SH-SY5Y (cell line): ENCODE data around the gene IGF2BP3.

Experiments used
- GATA2 ChIP-seq: IDR thresholded peaks from 2 replicates; pipeline ENCODE4 v1.6.1; 2011; ENCODE audit warnings: mild to moderate bottlenecking, low read depth, low read length
- GATA3 ChIP-seq: IDR thresholded peaks from 2 replicates; pipeline ENCODE4 v1.6.1; 2011; ENCODE audit warnings: low read depth, mild to moderate bottlenecking, low read length, moderate library complexity

- TF ChIP-seq GATA2 (no peak), GATA3 (no peak)
Measured at GRCh38 chr7:23298885-23299769, 171.2 kb downstream of the IGF2BP3 start, which contains the start of gene MALSU1.
